ENCODE results near the gene ZNF808.
A peak's percentile ranks its signal among the peaks of the same experiment; 100 is the strongest.
"Not testable (repeated sequence)": the region's sequence is repeated elsewhere in the genome, so short reads cannot be mapped to it uniquely, and the experiment has no call there.

Gene ZNF808

DNA sequence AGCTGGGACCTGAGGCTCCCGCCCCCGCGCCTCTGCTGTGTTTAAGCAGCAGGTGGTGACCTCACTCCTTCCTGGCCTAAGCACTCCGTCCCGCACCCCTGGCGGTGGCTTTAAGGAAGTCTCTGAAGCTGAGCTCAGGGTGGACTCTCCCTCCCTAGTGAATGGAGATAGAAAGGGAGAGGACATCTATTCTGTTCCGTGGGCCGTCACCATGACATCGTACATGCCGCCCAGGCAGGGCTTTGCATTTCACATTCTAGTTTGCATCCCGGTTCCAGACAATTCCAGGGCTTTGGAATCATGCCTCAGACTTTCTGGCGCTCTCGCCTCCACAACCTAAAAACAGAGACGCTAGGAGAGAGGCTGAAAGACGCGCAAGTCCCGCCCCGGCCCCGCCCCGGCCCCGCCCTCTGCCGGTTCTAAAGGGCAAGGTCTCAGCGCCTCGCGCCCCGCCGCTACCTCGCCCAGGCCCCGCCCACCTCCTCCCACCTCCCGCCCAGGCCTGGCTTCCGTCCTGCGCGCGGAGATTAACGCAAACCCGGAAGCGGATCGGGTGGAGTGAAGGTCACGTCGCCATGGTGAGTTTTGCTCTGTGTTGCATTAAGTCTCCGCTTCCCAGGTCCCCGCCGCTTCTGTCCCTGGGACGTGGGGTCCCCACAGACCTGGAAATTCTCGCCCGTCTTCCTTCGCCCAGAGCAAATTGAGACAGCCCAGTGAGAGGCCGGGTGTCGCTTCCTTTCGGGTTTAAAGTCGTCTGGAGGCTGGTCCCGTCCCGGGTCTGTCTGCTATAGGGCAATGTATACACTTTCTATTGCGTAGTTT lies at the start of gene ZNF808:
Gene ZNF808, plus strand, starts transcription at position 535 of the 822 bp plus-strand sequence. CDS start 15,617 bp downstream, outside the sequence.
- peak; percentile 92 for DNase-seq

DNA sequence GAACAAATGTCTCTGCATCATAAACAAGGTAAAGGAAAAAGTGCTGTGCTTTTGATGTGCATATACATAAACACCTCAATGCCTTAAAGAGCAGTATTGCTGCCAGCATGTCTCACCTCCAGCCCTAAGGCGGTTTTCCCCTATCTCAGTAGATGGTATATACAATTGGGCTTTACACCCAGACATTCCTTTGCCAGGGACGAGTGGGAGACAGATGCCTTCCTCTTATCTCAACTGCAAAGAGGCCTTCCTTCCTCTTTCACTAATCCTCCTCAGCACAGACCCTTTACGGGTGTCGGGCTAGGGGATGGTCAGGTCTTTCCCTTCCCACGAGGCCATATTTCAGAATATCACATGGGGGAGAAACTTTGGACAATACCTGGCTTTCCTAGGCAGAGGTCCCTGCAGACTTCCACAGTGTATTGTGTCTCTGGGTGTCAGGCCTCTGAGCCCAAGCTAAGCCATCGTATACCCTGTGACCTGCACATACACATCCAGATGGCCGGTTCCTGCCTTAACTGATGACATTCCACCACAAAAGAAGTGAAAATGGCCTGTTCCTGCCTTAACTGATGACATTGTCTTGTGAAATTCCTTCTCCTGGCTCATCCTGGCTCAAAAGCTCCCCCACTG lies 43.2 kb upstream of the ZNF808 start:
- not testable (repeated sequence) for DNase-seq

- not testable (repeated sequence) for DNase-seq
Measured at GRCh38 chr19:52485064-52485463, 42.4 kb upstream of the ZNF808 start.

DNA sequence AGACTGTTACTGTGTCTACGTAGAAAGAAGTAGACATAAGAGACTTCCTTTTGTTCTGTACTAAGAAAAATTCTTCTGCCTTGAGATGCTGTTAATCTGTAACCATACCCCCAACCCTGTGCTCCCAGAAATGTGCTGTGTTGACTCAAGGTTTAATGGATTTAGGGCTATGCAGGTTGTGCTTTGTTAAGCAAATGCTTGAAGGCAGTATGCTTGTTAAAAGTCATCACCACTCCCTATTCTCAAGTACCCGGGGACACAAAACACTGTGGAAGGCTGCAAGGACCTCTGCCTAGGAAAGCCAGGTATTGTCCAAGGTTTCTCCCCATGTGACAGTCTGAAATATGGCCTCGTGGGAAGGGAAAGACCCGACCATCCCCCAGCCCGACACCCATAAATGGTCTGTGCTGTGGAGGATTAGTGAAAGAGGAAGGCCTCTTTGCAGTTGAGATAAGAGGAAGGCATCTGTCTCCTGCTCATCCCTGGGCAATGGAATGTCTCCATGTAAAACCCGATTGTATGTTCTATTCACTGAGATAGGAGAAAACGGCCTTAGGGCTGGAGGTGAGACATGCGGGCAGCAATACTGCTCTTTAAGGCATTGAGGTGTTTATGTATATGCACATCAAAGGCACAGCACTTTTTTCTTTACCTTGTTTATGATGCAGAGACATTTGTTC lies 41.8 kb upstream of the ZNF808 start:
- DNase-seq, result not testable (repeated sequence)

DNA sequence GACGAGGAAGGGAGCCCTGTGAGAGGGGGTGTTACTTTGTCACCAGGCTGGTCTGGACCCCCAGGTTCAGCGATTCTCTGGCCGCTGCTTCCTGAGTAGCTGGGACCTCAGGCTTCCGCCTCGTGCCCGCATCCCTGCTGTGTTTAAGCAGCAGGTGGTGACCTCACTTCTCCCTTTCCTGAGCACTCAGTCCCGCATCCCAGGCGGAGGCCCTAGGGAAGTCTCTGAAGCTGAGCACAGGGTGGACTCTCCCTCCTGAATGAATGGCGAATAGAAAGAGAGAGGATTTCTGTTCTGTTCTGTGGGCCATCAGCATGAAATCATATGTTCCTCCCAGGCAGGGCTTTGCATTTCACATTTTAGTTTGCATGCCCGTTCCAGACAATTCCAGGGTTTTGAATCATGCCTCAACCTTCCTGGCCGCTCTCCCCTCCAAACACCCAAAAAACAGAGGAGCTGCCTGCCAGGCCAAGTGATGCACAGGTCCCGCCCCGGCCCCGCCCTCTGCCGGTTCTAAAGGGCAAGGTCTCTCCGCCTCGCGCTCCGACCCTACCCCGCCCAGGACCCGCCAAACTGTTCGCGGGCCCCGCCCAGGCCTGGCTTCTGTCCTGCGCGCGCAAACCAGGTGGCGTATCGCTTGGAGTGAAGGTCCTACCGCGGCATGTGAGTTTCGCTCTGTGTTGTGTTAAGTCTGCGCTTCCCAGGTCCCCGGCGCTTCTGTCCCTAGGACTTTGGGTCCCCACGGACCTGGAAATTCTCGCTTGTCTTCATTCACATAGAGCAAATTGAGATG lies 35.1 kb upstream of the ZNF808 start:
- no peak for DNase-seq

DNA sequence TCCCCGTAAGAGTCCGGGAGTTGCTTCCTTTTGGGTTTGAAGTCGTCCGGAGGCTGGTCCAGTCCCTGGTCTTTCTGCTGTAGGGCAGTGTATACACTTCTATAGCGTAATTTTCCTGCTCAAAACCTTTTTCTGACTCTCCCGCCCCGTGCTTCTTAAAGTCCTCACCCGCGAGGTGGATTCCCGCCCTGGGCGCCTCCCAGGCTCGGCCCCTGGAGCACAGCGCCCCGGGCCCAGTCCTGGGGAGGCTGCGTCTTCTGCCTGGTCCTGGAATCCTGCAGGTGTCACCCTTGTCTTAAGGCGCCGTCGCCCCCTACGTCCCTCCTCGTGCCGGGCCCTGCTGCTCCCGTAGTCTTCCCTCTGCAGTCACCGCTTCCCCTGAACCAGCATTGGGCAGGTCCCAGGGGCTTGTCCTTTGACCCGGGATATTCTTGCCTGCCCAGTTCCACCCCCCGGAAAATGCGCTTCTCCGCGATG lies 34.4 kb upstream of the ZNF808 start:
- no peak for DNase-seq

DNA sequence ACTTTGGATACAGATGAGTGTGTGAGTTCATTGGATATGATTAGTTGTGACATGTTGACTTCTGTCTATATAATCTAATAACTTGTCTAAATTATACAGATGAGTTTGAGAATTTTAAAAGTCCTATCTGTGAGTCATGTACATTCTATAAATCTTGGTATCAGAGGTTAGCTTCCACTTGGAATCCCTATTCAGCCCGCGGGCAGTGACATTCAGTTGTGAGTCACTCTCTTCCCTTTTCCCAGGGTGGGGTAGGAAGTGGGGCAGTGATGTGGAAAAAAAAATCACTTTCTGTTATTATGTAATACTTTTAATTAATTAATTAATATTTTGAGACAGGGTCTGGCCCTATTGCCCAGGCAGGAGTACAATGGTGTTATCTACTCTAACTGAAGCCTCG lies 33.0 kb upstream of the ZNF808 start:
- peak; percentile 42 for DNase-seq

DNA sequence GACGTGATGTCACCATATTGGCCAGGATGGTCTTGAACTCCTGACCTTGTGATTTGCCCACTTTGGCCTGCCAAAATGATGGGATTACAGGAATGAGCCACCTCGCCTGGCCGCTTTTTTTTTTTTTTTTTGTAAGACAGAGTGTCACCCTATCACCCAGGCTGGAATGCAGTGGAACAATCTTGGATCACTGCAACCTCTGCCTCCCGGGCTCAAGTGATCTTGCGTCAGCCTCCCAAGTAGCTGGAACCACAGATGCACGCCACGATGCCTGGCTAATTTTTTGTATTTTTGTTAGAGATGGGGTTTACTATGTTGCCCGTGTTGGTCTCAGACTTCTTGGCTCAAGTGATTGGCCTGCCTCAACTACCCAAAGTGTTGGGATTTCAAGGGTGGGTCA lies 28.9 kb upstream of the ZNF808 start:
- no peak for DNase-seq

DNA sequence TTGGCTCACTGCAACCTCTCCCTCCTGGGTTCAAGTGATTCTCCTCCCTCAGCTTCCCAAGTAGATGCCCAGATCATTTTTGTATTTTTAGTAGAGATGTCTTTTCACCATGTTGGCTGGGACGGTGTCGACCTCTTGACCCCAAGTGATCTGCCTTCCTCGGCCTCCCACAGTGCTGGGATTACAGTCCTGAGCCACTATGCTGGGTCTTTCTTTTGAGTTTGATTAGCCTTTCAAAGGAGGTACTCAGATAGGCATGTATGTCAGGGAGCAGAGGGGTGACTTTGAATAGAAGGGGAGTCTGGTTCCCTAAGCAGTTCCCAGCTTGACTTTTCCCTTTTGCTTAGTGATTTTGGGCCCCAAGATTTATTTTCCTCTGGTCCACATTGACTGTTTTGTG lies 27.0 kb upstream of the ZNF808 start:
- DNase-seq, result not testable (repeated sequence)

- not testable (repeated sequence) for DNase-seq
Measured at GRCh38 chr19:52500991-52501390, 26.5 kb upstream of the ZNF808 start.

DNA sequence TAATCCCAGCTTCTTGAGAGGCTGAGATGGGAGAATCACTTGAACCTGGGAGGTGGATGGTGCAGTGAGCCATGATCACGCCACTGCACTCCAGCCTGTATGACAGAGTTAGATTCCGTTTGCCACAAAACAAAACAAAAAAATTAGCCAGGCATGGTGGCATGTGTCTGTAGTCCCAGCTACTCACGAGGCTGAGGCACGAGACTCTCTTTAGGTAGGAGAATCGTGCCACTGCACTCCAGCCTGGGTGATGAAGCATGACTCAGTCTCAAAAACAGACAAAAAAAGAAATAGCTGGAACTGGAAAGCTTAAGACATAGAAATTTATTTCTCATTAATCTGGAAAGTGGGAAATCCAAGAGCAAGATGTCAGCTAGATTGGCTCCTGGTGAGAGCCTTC lies 20.2 kb upstream of the ZNF808 start:
- DNase-seq, result no peak

GRCh38 chr19:52516191-52516590 lies 11.3 kb upstream of the ZNF808 start:
- no peak for DNase-seq

DNA sequence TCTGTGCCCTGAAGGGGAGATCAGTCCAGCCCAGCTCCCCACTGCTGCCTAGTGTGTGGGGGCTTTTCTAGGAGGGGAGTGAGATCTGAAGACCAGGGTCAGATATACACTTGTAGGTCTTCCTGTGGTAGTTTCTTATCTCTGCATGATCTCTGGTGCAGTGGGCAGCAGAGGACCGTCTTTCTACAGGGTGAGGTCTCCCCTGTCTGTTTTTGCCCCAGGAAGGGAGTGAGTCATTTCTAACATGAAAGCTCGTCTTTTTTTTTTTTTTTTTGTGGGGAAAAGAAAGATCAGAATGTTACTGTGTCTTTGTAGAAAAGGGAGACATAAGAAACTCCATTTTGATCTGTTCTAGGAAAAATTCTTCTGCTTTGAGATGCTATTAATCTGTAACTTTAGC lies 8.8 kb upstream of the ZNF808 start:
- DNase-seq, result no peak

- not testable (repeated sequence) for DNase-seq
Measured at GRCh38 chr19:52519175-52519574, 8.3 kb upstream of the ZNF808 start.

GRCh38 chr19:52520013-52520412 lies 7.5 kb upstream of the ZNF808 start:
- no peak for DNase-seq

GRCh38 chr19:52522551-52522950 lies 4.9 kb upstream of the ZNF808 start:
- DNase-seq, result no peak

DNA sequence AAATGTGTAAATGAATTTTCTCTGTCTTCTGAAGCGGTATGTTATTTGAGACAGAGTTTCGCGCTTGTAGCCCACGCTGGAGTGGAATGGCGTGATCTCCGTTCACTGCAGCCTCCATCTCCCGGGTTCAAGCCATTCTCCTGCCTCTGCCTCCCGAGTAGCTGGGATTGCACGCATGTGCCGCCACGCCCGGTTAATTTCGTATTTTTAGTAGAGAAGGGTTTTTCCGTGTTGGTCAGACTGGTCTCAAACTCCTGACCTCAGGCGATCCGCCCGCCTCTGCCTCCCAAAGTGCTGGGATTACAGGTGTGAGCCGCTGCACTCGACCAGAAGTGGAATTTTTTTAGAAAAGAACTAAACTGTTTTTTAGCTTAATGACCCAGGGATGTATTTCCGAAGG lies 3.4 kb upstream of the ZNF808 start:
- DNase-seq, result no peak

- DNase-seq, result peak; percentile 12
Measured at GRCh38 chr19:52527956-52528351, 486 bp downstream of the ZNF808 start.

DNA sequence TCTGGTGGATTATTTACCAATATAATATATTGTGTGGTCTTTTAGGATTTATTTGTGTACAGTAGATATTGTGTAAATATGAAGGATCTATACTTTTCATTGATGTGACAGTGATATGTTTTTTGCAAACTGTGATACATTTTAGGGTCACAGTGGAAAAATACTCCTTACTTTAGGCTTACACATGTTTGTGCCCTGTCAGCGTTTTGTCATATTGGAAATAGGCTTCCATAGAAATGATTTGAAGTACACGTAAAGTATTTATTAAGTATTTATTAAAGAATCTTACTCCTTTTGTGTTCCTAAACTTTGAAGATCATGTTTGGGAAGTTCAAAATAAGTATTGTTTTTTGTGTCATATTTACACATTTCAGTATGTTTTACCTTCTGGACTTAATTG lies 5.0 kb downstream of the ZNF808 start:
- DNase-seq, result no peak

- no peak for DNase-seq
Measured at GRCh38 chr19:52533901-52534300, 6.4 kb downstream of the ZNF808 start.

DNA sequence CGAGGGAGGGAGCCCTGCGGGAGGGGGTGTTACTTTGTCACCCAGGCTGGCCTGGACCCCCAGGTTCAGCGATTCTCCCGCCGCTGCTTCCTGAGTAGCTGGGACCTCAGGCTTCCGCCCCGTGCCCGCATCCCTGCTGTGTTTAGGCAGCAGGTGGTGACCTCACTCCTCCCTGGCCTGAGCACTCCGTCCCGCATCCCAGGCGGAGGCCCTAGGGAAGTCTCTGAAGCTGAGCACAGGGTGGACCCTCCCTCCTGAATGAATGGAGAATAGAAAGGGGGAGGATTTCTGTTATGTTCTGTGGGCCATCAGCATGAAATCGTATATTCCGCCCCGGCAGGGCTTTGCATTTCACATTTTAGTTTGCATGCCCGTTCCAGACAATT lies 7.9 kb downstream of the ZNF808 start:
- DNase-seq, result not testable (repeated sequence)

GRCh38 chr19:52535771-52536447 lies 8.4 kb downstream of the ZNF808 start:
- peak; percentile 91 for DNase-seq

Measured in EL (cell line).